GM13976 (cell line): ENCODE data around the gene ANKS1A.
"Not testable (repeated sequence)": the region's sequence is repeated elsewhere in the genome, so short reads cannot be mapped to it uniquely, and the experiment has no call there.

Experiments used
- DNase-seq: peaks from one replicate; pipeline ENCODE4 v3.0.0; 2012; ENCODE audit warnings: low spot score
- in situ Hi-C: fragments of 300-500 bp; cut with MboI; formaldehyde crosslinking; loops from one replicate; pipeline ENCODE4 v1.12.0; 2022; ENCODE audit warnings: low sequenced_read_pairs, mixed read lengths, inconsistent platforms; ENCODE audit not compliant: unreplicated experiment
- TF ChIP-seq, protein P1 (sequence below): IDR thresholded peaks from 2 replicates; pipeline ENCODE4 v1.5.1; 2012; ENCODE audit warnings: borderline replicate concordance, mild to moderate bottlenecking; ENCODE audit not compliant: insufficient read depth; ENCODE audit errors: extremely low read depth, missing control alignments, control extremely low read depth

The ANKS1A gene

DNA sequence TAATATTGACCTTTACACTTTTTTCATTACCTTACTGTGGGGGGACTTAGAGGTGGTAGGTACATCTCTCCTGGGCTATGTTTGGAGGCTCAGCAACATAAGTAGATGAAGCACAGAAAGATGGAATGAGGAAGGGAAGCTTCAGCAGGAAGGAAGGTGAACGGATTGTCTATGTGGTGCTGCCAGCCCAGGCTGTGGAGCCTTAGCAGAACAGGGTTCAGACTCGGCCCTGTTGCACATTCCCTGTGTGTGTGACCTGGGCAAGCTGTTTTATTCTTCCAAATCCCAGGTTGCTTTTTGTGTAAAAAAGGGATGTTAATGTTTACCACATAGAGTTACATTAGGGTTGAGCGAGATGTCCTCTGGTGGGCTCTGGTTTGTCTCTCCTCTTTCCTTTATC is 41.2 kb downstream of the ANKS1A start:
- no peak for DNase-seq
- in situ Hi-C loops, result no loop called here
- TF ChIP-seq, protein P1, sequence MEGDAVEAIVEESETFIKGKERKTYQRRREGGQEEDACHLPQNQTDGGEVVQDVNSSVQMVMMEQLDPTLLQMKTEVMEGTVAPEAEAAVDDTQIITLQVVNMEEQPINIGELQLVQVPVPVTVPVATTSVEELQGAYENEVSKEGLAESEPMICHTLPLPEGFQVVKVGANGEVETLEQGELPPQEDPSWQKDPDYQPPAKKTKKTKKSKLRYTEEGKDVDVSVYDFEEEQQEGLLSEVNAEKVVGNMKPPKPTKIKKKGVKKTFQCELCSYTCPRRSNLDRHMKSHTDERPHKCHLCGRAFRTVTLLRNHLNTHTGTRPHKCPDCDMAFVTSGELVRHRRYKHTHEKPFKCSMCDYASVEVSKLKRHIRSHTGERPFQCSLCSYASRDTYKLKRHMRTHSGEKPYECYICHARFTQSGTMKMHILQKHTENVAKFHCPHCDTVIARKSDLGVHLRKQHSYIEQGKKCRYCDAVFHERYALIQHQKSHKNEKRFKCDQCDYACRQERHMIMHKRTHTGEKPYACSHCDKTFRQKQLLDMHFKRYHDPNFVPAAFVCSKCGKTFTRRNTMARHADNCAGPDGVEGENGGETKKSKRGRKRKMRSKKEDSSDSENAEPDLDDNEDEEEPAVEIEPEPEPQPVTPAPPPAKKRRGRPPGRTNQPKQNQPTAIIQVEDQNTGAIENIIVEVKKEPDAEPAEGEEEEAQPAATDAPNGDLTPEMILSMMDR, result no peak

DNA sequence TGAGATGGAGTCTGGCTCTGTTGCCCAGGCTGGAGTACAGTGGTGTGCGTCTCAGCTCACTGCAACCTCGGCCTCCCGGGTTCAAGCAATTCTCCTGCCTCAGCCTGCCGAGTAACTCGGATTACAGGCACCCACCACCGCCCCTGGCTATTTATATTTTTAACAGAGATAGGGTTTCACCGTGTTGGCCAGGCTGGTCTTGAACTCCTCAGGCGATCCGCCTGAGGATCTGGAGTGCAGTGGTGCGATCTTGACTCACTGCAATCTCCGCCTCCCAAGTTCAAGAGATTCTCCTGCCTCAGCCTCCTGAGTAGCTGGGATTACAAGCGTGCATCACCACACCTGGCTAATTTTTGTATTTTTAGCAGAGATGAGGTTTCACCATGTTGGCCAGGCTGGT is 43.1 kb downstream of the ANKS1A start:
- DNase-seq, in situ Hi-C loops: not testable (repeated sequence)

DNA sequence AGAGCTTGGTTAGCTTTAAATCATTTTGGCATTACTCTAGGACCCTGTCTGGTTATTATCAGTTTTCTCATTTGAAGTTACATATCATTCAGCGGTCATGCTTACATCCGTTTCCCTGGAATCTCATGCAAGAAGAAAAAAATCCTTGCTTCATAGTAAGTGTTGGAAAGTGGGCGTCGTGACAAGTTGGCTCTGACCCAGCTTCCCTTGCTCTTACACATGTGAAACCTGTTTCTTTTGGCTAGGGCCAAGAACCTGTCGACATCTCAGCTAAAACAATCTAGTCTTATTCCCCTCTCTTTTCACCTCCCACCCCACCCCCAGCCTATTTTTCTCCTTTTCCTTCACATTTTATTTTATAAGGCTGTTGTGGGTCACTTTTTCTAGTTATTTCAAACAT is 45.5 kb downstream of the ANKS1A start:
- TF ChIP-seq, protein P1, result no peak
- DNase-seq, result no peak
- in situ Hi-C loops, result no loop called here

DNA sequence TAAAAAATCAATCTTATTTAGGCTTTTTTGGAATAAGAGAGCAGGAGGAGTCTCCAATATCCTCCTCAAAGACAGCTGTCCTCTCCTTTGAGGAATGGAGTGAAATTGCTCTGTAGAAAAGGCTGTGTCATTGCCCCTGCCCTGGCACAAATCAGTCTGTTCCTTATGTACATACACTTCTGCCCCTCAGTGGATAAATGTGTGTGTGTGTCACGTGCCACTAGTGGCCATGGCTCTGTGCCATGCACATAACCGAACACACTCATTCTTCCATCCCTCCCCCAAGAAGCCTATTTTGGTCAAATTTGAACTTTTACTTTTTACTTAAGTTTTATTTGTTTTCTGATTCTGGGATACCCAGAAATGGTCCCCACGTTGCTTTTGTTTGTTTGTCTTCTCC is 49.2 kb downstream of the ANKS1A start:
- TF ChIP-seq, protein P1, result no peak
- no peak for DNase-seq
- in situ Hi-C loops, result no loop called here

DNA sequence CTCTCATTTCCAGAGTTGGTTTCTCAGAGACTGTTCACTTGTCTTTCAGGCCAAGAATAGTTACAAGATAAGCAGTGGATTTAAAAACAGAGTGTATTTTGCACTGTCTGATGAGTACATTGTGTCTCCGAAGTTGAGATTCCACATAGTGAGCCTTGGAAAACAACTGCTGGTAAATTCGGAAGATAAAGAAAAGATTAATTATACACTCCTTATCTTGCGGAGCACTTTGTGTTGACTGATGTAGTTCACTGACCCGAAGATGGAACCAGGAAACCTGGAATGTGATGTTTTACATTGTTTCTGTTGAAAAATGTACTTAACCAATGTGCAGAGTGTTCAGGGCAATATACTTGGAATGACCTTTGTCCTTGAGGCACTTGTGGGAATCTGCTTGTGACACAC is 51.0 kb downstream of the ANKS1A start:
- DNase-seq, result no peak
- TF ChIP-seq, protein P1, result no peak
- in situ Hi-C loops, result no loop called here

- in situ Hi-C loops, result no loop called here
- no peak for DNase-seq
- TF ChIP-seq, protein P1, result no peak
Observed at GRCh38 chr6:34941421-34941820, 52.4 kb downstream of the ANKS1A start.

- in situ Hi-C loops, result no loop called here
- TF ChIP-seq, protein P1, result no peak
- no peak for DNase-seq
Observed at GRCh38 chr6:34945317-34945716, 56.3 kb downstream of the ANKS1A start.
